ENCODE data around the gene NELFCD.

NELFCD gene

GRCh38 chr20:59002388-59002787 lies 21.3 kb downstream of the NELFCD start:
- no peak overlapping the region for H2AFZ ChIP-seq (ENCODE audit: low read depth, low read length)
- ATAC-seq (ENCODE audit: insufficient read depth, low read depth) (no peak), DNase-seq (no peak)
- H3K9ac ChIP-seq (ENCODE audit: low read depth, low read length): no peak overlapping the region
- no peaks in the 10 kb centered on the region for H3K9me3 ChIP-seq (ENCODE audit: insufficient read depth, low read length, severe bottlenecking)
- TF ChIP-seq CTCF (IDR thresholded peaks at IDR 0.05; ENCODE audit: borderline replicate concordance, extremely low read depth, low read length, poor library complexity, severe bottlenecking) (no peak), EZH2 (IDR thresholded peaks at IDR 0.05; ENCODE audit: borderline replicate concordance, low read depth, low read length, severe bottlenecking) (no peak)
- H3K36me3 ChIP-seq (ENCODE audit: insufficient read depth, low read length): no peaks in the 10 kb centered on the region
- H3K27me3 ChIP-seq (ENCODE audit: insufficient read depth, low read length, poor library complexity): no peaks in the 10 kb centered on the region
- H3K4me3 ChIP-seq (ENCODE audit: low read depth in 1 of 2, low read length in 2 of 2): no peak overlapping the region
- peaks cover 15% of the 10 kb centered on the region for H3K4me1 ChIP-seq (ENCODE audit: insufficient read depth, low read length)
- H3K27ac ChIP-seq (ENCODE audit: low read length): no peak overlapping the region
- no peak overlapping the region for H3K4me2 ChIP-seq (ENCODE audit: insufficient read depth, low read length)
- no peaks in the 10 kb centered on the region for H3K79me2 ChIP-seq (ENCODE audit: insufficient read depth, low read length)
- peaks cover 18% of the 10 kb centered on the region for H4K20me1 ChIP-seq (ENCODE audit: insufficient read depth, low read length)

GRCh38 chr20:59002874-59003399 lies 21.9 kb downstream of the NELFCD start:
- Histone ChIP-seq H3K4me2 (ENCODE audit: insufficient read depth, low read length) (no peak overlapping the region), H3K27me3 (ENCODE audit: insufficient read depth, low read length, poor library complexity) (no peaks in the 10 kb centered on the region), H3K79me2 (ENCODE audit: insufficient read depth, low read length) (no peaks in the 10 kb centered on the region), H3K27ac (ENCODE audit: low read length) (no peak overlapping the region), H4K20me1 (ENCODE audit: insufficient read depth, low read length) (peaks cover 18% of the 10 kb centered on the region), H3K36me3 (ENCODE audit: insufficient read depth, low read length) (no peaks in the 10 kb centered on the region), H3K9ac (ENCODE audit: low read depth, low read length) (no peak overlapping the region), H3K4me1 (ENCODE audit: insufficient read depth, low read length) (peaks cover 15% of the 10 kb centered on the region), H3K4me3 (ENCODE audit: low read depth in 1 of 2, low read length in 2 of 2) (no peak overlapping the region), H2AFZ (ENCODE audit: low read depth, low read length) (no peak overlapping the region), H3K9me3 (ENCODE audit: insufficient read depth, low read length, severe bottlenecking) (no peaks in the 10 kb centered on the region)
- no peak for ATAC-seq (ENCODE audit: insufficient read depth, low read depth)
- no peak for DNase-seq
- TF ChIP-seq EZH2 (IDR thresholded peaks at IDR 0.05; ENCODE audit: borderline replicate concordance, low read depth, low read length, severe bottlenecking) (no peak), CTCF (IDR thresholded peaks at IDR 0.05; ENCODE audit: borderline replicate concordance, extremely low read depth, low read length, poor library complexity, severe bottlenecking) (no peak)

- Histone ChIP-seq H3K79me2 (ENCODE audit: insufficient read depth, low read length) (no peaks in the 10 kb centered on the region), H3K4me1 (ENCODE audit: insufficient read depth, low read length) (peaks cover 15% of the 10 kb centered on the region), H3K4me3 (ENCODE audit: low read depth in 1 of 2, low read length in 2 of 2) (no peak overlapping the region), H4K20me1 (ENCODE audit: insufficient read depth, low read length) (peaks cover 18% of the 10 kb centered on the region), H3K27ac (ENCODE audit: low read length) (no peak overlapping the region), H3K36me3 (ENCODE audit: insufficient read depth, low read length) (no peaks in the 10 kb centered on the region), H3K27me3 (ENCODE audit: insufficient read depth, low read length, poor library complexity) (no peaks in the 10 kb centered on the region), H3K9ac (ENCODE audit: low read depth, low read length) (no peak overlapping the region), H2AFZ (ENCODE audit: low read depth, low read length) (no peak overlapping the region), H3K9me3 (ENCODE audit: insufficient read depth, low read length, severe bottlenecking) (no peaks in the 10 kb centered on the region), H3K4me2 (ENCODE audit: insufficient read depth, low read length) (no peak overlapping the region)
- no peak for DNase-seq
- TF ChIP-seq EZH2 (IDR thresholded peaks at IDR 0.05; ENCODE audit: borderline replicate concordance, low read depth, low read length, severe bottlenecking) (no peak), CTCF (IDR thresholded peaks at IDR 0.05; ENCODE audit: borderline replicate concordance, extremely low read depth, low read length, poor library complexity, severe bottlenecking) (no peak)
- ATAC-seq (ENCODE audit: insufficient read depth, low read depth): no peak
Observed at GRCh38 chr20:59003836-59004492, 22.9 kb downstream of the NELFCD start.
